BLaER1 (cell line): ENCODE data around the gene SLC25A29.

ENCODE experiments used
- H3K27ac ChIP-seq: shearing (Covaris generic); formaldehyde crosslinking; 2 replicates; pipeline ENCODE4 v1.8.1; 2022
- H3K27me3 ChIP-seq: shearing (Covaris generic); formaldehyde crosslinking; 2 replicates; pipeline ENCODE4 v1.8.1; 2022
- H3K36me3 ChIP-seq: shearing (Covaris generic); formaldehyde crosslinking; 2 replicates; pipeline ENCODE4 v1.8.1; 2022
- H3K4me1 ChIP-seq: shearing (Covaris generic); formaldehyde crosslinking; 2 replicates; pipeline ENCODE4 v1.8.1; 2022
- H3K4me2 ChIP-seq: shearing (Covaris generic); formaldehyde crosslinking; 2 replicates; pipeline ENCODE4 v1.8.1; 2022
- H3K4me3 ChIP-seq: shearing (Covaris generic); formaldehyde crosslinking; 2 replicates; pipeline ENCODE4 v1.8.1; 2022
- H3K9ac ChIP-seq: shearing (Covaris generic); formaldehyde crosslinking; 2 replicates; pipeline ENCODE4 v1.8.1; 2022
- H3K9me3 ChIP-seq: shearing (Covaris generic); formaldehyde crosslinking; 2 replicates; pipeline ENCODE4 v1.8.1; 2022
- H4K20me1 ChIP-seq: shearing (Covaris generic); formaldehyde crosslinking; 2 replicates; pipeline ENCODE4 v1.8.1; 2022
- Cebpa-rat ChIP-seq: shearing (Covaris generic); IDR thresholded peaks from 2 replicates; pipeline ENCODE4 v1.8.1; 2022

The SLC25A29 gene

DNA sequence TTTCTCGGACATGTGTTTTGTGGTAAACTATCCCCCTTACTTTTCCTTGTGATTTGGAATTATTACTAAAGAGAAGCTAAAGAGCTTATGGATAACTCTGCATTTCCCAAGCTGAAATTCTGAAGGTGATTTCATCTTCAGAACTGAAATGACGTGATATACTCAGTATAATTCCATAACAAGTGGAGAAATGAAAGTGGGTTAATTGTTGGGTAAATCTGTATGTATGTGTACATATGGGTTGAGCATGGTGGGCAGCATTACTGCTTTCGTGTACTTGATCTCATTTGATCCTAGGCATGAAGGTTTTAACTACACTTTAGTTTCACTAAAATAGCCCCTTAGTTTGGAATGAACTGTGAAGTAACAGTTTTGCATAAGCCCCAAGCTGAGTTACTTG is 63.2 kb downstream of the SLC25A29 start:
- Histone ChIP-seq H3K27ac (0 out of 2 replicates have a peak overlapping the region, but pooled peaks have one; percentile 9), H3K4me2 (peak overlapping the region; percentile 89), H4K20me1 (peaks cover 87% of the 10 kb centered on the region), H3K36me3 (peaks cover 25% of the 10 kb centered on the region; the same call in 1 of the 2 replicates), H3K9me3 (no peaks in the 10 kb centered on the region), H3K4me1 (peaks cover 64% of the 10 kb centered on the region), H3K27me3 (no peaks in the 10 kb centered on the region), H3K4me3 (no peak overlapping the region), H3K9ac (peak overlapping the region; percentile 29; the same call in 1 of the 2 replicates)
- TF ChIP-seq Cebpa-rat: no peak

DNA sequence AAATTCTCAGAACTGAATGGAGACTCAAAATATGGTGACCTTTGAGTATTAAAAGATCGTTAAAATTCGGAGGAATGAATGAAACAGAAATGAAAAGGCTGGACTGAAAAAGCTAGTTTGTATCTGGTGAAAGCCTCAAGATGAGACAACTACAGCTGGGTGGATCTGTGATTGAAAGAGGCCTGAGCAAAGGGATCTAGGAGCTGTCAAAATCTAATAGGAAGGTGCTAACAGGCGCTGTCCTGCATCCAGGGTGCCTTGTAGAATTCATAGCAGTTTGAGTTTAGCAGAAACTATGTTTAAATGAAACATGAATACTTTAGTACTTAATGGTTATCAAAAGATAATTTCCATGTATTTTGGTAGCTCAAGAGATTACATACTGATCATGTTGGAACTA is 65.0 kb downstream of the SLC25A29 start:
- no peak for TF ChIP-seq Cebpa-rat
- H3K27me3 ChIP-seq: no peaks in the 10 kb centered on the region
- peak overlapping the region; percentile 89 for H3K4me2 ChIP-seq
- peak overlapping the region; percentile 99 for H3K9ac ChIP-seq
- H4K20me1 ChIP-seq: peaks cover 87% of the 10 kb centered on the region
- H3K27ac ChIP-seq: no peak overlapping the region
- H3K4me1 ChIP-seq: peaks cover 60% of the 10 kb centered on the region
- H3K9me3 ChIP-seq: no peaks in the 10 kb centered on the region
- peaks cover 24% of the 10 kb centered on the region; the same call in 1 of the 2 replicates for H3K36me3 ChIP-seq
- peak overlapping the region; percentile 97 for H3K4me3 ChIP-seq
